ENCODE results near the gene LIPK. TPM values are rescaled to one million over a fixed set of nuclear protein-coding genes. Genes with fewer than 3 reads are reported as not detected.

The LIPK gene
- total and polyA plus RNA-seq, 2 of the 8 experiments (the other 6 are each of a cell fraction or from before 2014, with no cell fraction given): not detected

- no peak overlapping the region for H2BK20ac ChIP-seq (ENCODE audit: low read length)
- DNase-seq (ENCODE audit: low read depth in 1 of 2, low spot score in 2 of 2): no peak
- H3K9ac ChIP-seq (replicated peaks in 1 of 4; ENCODE audit: extremely low read depth in 1 of 4, low read depth in 3 of 4, low read length in 3 of 4): no peak overlapping the region
- FAIRE-seq: no peak
- H2AFZ ChIP-seq (ENCODE audit: low read length): no peak overlapping the region
- H3K79me2 ChIP-seq (ENCODE audit: control insufficient read depth in 1 of 2, insufficient read depth in 2 of 2, low read length in 2 of 2): no peaks in the 10 kb centered on the region
- no peak overlapping the region for H4K5ac ChIP-seq (ENCODE audit: insufficient read length, low read depth, low read length)
- no peak overlapping the region for H3K56ac ChIP-seq (replicated peaks; ENCODE audit: insufficient read length, low read depth, low read length)
- H3K4me2 ChIP-seq (ENCODE audit: insufficient read depth in 1 of 2, low read depth in 2 of 2, low read length in 2 of 2): no peak overlapping the region
- POLR2A ChIA-PET (ENCODE audit: partially characterized antibody): no interaction called here
- H3K23ac ChIP-seq (ENCODE audit: insufficient read length): no peak overlapping the region
- no peak overlapping the region for H2BK12ac ChIP-seq (ENCODE audit: low read depth, low read length)
- no peak overlapping the region for H2AK5ac ChIP-seq (ENCODE audit: low read depth, low read length)
- H2BK120ac ChIP-seq (replicated peaks; ENCODE audit: low read depth, low read length): no peak overlapping the region
- H4K20me1 ChIP-seq (replicated peaks in 1 of 2; ENCODE audit: control insufficient read depth in 1 of 2, insufficient read depth in 2 of 2, low read length in 2 of 2): no peaks in the 10 kb centered on the region
- H4K8ac ChIP-seq (ENCODE audit: extremely low read depth, insufficient read depth, low read length): no peak overlapping the region
- no peak overlapping the region for H3K27ac ChIP-seq (ENCODE audit: low read depth, low read length)
- H3K4me1 ChIP-seq (replicated peaks in 1 of 4; ENCODE audit: control insufficient read depth in 3 of 4, insufficient read depth in 4 of 4, low read length in 3 of 4): no peaks in the 10 kb centered on the region
- H3K9me3 ChIP-seq (ENCODE audit: insufficient read depth in 2 of 2, low read depth in 1 of 2, low read length in 1 of 2): no peaks in the 10 kb centered on the region
- H4K91ac ChIP-seq (replicated peaks; ENCODE audit: insufficient read length, low read length): no peak overlapping the region
- H3K23me2 ChIP-seq (ENCODE audit: low read depth, low read length): no peaks in the 10 kb centered on the region
- H3K4me3 ChIP-seq (ENCODE audit: extremely low read depth in 1 of 4, insufficient read depth in 2 of 4, low read depth in 3 of 4, low read length in 4 of 4): no peak overlapping the region
- H3K36me3 ChIP-seq (ENCODE audit: control insufficient read depth in 2 of 4, insufficient read depth in 4 of 4, low read length in 3 of 4): no peaks in the 10 kb centered on the region
- CTCF ChIA-PET (ENCODE audit: partially characterized antibody): interaction anchor here (1.0 kb wide), 1 partner anchor 26 kb away, joined by 3 read pairs; no protein-coding TSS in a partner anchor
- H3K18ac ChIP-seq (ENCODE audit: extremely low read depth, low read length): no peak overlapping the region
- H2BK15ac ChIP-seq (ENCODE audit: low read length): no peak overlapping the region
- no peak overlapping the region for H3K4ac ChIP-seq (replicated peaks; ENCODE audit: insufficient read length, low read depth, low read length)
- no peak overlapping the region for H2BK5ac ChIP-seq (ENCODE audit: low read depth, low read length)
- TF ChIP-seq JUND (IDR thresholded peaks at IDR 0.05; ENCODE audit: low read length): no peak
- TF ChIP-seq KDM4A (IDR thresholded peaks at IDR 0.05; ENCODE audit: low read depth, low read length, severe bottlenecking): no peak
- TF ChIP-seq PHF8 (conservative IDR thresholded peaks at IDR 0.05; ENCODE audit: low read depth, low read length): no peak
- TF ChIP-seq CHD1 (IDR thresholded peaks at IDR 0.05; ENCODE audit: low read depth, low read length): no peak
- TF ChIP-seq SP2 (IDR thresholded peaks at IDR 0.05; ENCODE audit: low read length): no peak
- no peak for TF ChIP-seq CBX5 (IDR thresholded peaks at IDR 0.05; ENCODE audit: low read depth, low read length)
- H3K14ac ChIP-seq (ENCODE audit: insufficient read length): no peak overlapping the region
- no peaks in the 10 kb centered on the region for H3K27me3 ChIP-seq (replicated peaks in 1 of 4; ENCODE audit: control insufficient read depth in 3 of 4, extremely low read depth in 1 of 4, insufficient read depth in 3 of 4, low read length in 3 of 4)
- no peaks in the 10 kb centered on the region for H3K79me1 ChIP-seq (ENCODE audit: low read depth, low read length)
Observed at GRCh38 chr10:88661577-88661976, 44.5 kb upstream of the LIPK start.

Measured in H1 (cell line).